K562 (cell line): Measurements from ENCODE around the gene CACNG7. TPM values are rescaled to one million over a fixed set of nuclear protein-coding genes. Genes with fewer than 3 reads are reported as not detected.
A peak's percentile ranks its signal among the peaks of the same experiment; 100 is the strongest.

Source experiments
- DPF2 ChIP-seq: fragments of 450-650 bp; IDR thresholded peaks from 2 replicates; pipeline ENCODE4 v1.6.1; 2016
- ERF ChIP-seq: fragments of 450-650 bp; formaldehyde crosslinking; IDR thresholded peaks from 2 replicates; pipeline ENCODE4 v1.4.0; 2020; ENCODE audit warnings: mild to moderate bottlenecking, mixed read lengths
- ESRRA ChIP-seq: fragments of 450-650 bp; IDR thresholded peaks from 2 replicates; pipeline ENCODE4 v1.6.1; 2014; ENCODE audit warnings: low read depth, mild to moderate bottlenecking, moderate library complexity, borderline replicate concordance
- EZH2 ChIP-seq: IDR thresholded peaks from 2 replicates; pipeline ENCODE4 v1.6.1; 2012; ENCODE audit warnings: low read depth, mild to moderate bottlenecking, inconsistent platforms, low read length, borderline replicate concordance
- HDAC6 ChIP-seq: IDR thresholded peaks from 2 replicates; pipeline ENCODE4 v1.6.1; 2012; ENCODE audit warnings: low read depth, mild to moderate bottlenecking, control low read depth, inconsistent platforms, low read length, moderate library complexity
- HDGF ChIP-seq: fragments of 450-650 bp; IDR thresholded peaks from 2 replicates; pipeline ENCODE4 v1.6.1; 2016
- NELFE ChIP-seq: IDR thresholded peaks from 2 replicates; pipeline ENCODE4 v1.6.1; 2011; ENCODE audit warnings: mild to moderate bottlenecking; ENCODE audit not compliant: insufficient read depth, insufficient read length
- PHTF2 ChIP-seq: fragments of 250-450 bp; sonication (Bioruptor Pico); IDR thresholded peaks from 2 replicates; pipeline ENCODE4 v1.5.0; 2021; ENCODE audit warnings: mild to moderate bottlenecking
- POLR2A ChIP-seq: fragments of 450-650 bp; conservative IDR thresholded peaks from 2 replicates; pipeline ENCODE4 v1.6.1; 2016
- RFX5 ChIP-seq: IDR thresholded peaks from 2 replicates; pipeline ENCODE4 v1.6.1; 2011; ENCODE audit warnings: low read depth, mild to moderate bottlenecking, improper control_type of control experiment, low read length
- RNF2 ChIP-seq: sonication (generic); IDR thresholded peaks from 2 replicates; pipeline ENCODE4 v1.6.1; 2016
- SUPT5H ChIP-seq: fragments of 450-650 bp; IDR thresholded peaks from 2 replicates; pipeline ENCODE4 v1.6.1; 2016
- TARDBP ChIP-seq: fragments of 450-650 bp; IDR thresholded peaks from 2 replicates; pipeline ENCODE4 v1.6.1; 2016
- ZNF197 ChIP-seq: fragments of 200-800 bp; sonication (Bioruptor generic); IDR thresholded peaks from 2 replicates; pipeline ENCODE4 v1.6.1; 2016; ENCODE audit warnings: low read depth, missing genetic modification characterization, missing compliant biosample characterization
- ZNF282 ChIP-seq: sonication (generic); formaldehyde crosslinking; IDR thresholded peaks from 2 replicates; pipeline ENCODE4 v1.8.1; 2023; ENCODE audit warnings: missing genetic modification reagents
- ZNF324 ChIP-seq: fragments of 250-450 bp; sonication (Bioruptor Pico); IDR thresholded peaks from 2 replicates; pipeline ENCODE4 v1.4.0; 2020; ENCODE audit warnings: mild to moderate bottlenecking
- ZNF785 ChIP-seq: fragments of 250-450 bp; sonication (Bioruptor Pico); IDR thresholded peaks from 2 replicates; pipeline ENCODE4 v1.4.0; 2020; ENCODE audit warnings: mild to moderate bottlenecking
- polyA plus RNA-seq, 8 experiments: library from polyadenylated mRNA; depleted of rRNA in 4 of 8; stranded (reverse) in 5 of 8; unstranded in 3 of 8; fragments of >200 nt; fragmentation: Nextera tagmentation in 2 of 8; fragmentation: Illumina TruSeq in 1 of 8; extraction: Ambion mirVana in 2 of 8; extraction: Trizol in 1 of 8; gene quantifications; 2 replicates each; pipeline versions ENCODE4 v1.2.1 to v1.2.3, GENCODE V29; 2011 to 2014; ENCODE audit warnings: inconsistent platforms in 1 of 8, missing spikeins in 1 of 8
- total RNA-seq, 7 experiments: library from RNA; depleted of rRNA in 6 of 7; stranded (reverse); fragments of >200 nt in 6 of 7; fragmentation: Illumina TruSeq in 2 of 7; extraction: Trizol in 2 of 7; gene quantifications; 2 replicates each; pipeline versions ENCODE4 v1.2.1 to v1.2.3, GENCODE V29; 2011 to 2021; ENCODE audit warnings: low replicate concordance in 1 of 7
- TF ChIP-seq, protein P1 (sequence below): fragments of 450-650 bp; IDR thresholded peaks from 2 replicates; pipeline ENCODE4 v1.6.1; 2016; ENCODE audit warnings: borderline replicate concordance
- TF ChIP-seq, protein P2 (sequence below): sonication (generic); formaldehyde crosslinking; IDR thresholded peaks from 2 replicates; pipeline ENCODE4 v1.8.0; 2023; ENCODE audit warnings: mild to moderate bottlenecking, missing genetic modification reagents
- TF ChIP-seq, protein P3 (sequence below): sonication (generic); formaldehyde crosslinking; IDR thresholded peaks from 2 replicates; pipeline ENCODE4 v1.9.0; 2022; ENCODE audit warnings: mild to moderate bottlenecking, missing genetic modification reagents
- TF ChIP-seq, protein P4 (sequence below): IDR thresholded peaks from 3 replicates; pipeline ENCODE4 v1.6.1; 2011; ENCODE audit warnings: borderline replicate concordance, mild to moderate bottlenecking, moderate library complexity; ENCODE audit not compliant: insufficient read length; ENCODE audit errors: extremely low read depth

The CACNG7 gene
- total and polyA plus RNA-seq, 9 of the 15 experiments (the other 6 are each of a cell fraction or from before 2014, with no cell fraction given), result not detected

DNA sequence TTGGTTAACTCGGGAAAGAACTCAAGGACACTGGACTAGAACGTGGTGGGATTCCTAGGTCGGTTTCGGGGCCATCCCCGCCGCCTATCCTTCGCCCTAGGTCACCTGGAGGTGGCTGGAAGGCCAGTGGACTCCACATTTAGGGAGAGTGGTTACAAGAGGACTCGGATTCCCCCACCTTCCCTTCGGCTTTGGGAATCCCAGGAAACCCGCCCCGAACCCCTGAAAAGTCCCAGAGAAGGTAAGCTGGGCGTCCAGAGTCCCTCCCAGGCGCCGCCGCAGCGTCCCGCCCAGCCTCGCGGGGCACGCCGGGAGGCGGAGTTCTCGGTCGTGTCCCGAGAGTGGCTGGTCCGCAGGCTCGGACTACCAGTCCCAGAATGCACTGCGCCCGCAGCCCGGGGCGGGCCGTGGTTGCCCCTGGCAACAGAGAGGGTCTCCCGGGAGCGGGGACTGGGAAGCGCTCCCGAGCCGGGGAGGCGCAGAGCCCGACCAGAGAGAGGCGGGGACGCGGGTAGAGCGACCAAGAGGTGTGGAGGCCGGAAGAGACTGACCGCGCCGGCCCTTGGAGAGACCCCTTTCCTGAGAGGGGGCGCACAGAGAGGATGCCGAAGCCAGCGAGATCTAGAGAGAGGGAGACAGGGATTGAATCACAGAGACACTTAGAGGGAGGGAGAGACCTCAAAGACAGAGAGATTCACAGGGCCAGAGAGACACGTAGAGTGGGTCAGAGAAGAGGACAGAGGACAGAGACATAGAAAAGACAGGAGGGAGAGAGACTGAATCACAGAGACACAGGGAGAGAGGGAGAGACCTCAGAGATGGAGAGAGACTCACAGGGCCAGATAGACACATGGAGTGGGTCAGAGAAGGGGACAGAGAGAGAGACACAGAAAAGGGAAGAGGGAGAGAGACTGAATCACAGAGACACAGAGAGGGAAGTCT is 29.7 kb upstream of the CACNG7 start (continued):
- TF ChIP-seq, protein P1, sequence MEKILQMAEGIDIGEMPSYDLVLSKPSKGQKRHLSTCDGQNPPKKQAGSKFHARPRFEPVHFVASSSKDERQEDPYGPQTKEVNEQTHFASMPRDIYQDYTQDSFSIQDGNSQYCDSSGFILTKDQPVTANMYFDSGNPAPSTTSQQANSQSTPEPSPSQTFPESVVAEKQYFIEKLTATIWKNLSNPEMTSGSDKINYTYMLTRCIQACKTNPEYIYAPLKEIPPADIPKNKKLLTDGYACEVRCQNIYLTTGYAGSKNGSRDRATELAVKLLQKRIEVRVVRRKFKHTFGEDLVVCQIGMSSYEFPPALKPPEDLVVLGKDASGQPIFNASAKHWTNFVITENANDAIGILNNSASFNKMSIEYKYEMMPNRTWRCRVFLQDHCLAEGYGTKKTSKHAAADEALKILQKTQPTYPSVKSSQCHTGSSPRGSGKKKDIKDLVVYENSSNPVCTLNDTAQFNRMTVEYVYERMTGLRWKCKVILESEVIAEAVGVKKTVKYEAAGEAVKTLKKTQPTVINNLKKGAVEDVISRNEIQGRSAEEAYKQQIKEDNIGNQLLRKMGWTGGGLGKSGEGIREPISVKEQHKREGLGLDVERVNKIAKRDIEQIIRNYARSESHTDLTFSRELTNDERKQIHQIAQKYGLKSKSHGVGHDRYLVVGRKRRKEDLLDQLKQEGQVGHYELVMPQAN, result no peak
- no peak for TF ChIP-seq NELFE
- TF ChIP-seq ERF (CRISPR knock-in tag), result 0 out of 2 replicates have a peak, but pooled peaks have one; percentile 4
- TF ChIP-seq RNF2, result no peak
- TF ChIP-seq DPF2, result no peak
- TF ChIP-seq, protein P2, sequence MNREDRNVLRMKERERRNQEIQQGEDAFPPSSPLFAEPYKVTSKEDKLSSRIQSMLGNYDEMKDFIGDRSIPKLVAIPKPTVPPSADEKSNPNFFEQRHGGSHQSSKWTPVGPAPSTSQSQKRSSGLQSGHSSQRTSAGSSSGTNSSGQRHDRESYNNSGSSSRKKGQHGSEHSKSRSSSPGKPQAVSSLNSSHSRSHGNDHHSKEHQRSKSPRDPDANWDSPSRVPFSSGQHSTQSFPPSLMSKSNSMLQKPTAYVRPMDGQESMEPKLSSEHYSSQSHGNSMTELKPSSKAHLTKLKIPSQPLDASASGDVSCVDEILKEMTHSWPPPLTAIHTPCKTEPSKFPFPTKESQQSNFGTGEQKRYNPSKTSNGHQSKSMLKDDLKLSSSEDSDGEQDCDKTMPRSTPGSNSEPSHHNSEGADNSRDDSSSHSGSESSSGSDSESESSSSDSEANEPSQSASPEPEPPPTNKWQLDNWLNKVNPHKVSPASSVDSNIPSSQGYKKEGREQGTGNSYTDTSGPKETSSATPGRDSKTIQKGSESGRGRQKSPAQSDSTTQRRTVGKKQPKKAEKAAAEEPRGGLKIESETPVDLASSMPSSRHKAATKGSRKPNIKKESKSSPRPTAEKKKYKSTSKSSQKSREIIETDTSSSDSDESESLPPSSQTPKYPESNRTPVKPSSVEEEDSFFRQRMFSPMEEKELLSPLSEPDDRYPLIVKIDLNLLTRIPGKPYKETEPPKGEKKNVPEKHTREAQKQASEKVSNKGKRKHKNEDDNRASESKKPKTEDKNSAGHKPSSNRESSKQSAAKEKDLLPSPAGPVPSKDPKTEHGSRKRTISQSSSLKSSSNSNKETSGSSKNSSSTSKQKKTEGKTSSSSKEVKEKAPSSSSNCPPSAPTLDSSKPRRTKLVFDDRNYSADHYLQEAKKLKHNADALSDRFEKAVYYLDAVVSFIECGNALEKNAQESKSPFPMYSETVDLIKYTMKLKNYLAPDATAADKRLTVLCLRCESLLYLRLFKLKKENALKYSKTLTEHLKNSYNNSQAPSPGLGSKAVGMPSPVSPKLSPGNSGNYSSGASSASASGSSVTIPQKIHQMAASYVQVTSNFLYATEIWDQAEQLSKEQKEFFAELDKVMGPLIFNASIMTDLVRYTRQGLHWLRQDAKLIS (CRISPR knock-in tag), result no peak
- TF ChIP-seq, protein P3, sequence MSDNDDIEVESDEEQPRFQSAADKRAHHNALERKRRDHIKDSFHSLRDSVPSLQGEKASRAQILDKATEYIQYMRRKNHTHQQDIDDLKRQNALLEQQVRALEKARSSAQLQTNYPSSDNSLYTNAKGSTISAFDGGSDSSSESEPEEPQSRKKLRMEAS (CRISPR knock-in tag), result no peak
- no peak for TF ChIP-seq ZNF324 (CRISPR knock-in tag)
- TF ChIP-seq PHTF2 (CRISPR knock-in tag), result no peak
- no peak for TF ChIP-seq HDGF
- TF ChIP-seq SUPT5H, result no peak
- no peak for TF ChIP-seq ZNF282 (CRISPR knock-in tag)
- no peak for TF ChIP-seq TARDBP
- TF ChIP-seq RFX5, result no peak
- TF ChIP-seq HDAC6, result no peak
- TF ChIP-seq EZH2, result no peak
- TF ChIP-seq, protein P4, sequence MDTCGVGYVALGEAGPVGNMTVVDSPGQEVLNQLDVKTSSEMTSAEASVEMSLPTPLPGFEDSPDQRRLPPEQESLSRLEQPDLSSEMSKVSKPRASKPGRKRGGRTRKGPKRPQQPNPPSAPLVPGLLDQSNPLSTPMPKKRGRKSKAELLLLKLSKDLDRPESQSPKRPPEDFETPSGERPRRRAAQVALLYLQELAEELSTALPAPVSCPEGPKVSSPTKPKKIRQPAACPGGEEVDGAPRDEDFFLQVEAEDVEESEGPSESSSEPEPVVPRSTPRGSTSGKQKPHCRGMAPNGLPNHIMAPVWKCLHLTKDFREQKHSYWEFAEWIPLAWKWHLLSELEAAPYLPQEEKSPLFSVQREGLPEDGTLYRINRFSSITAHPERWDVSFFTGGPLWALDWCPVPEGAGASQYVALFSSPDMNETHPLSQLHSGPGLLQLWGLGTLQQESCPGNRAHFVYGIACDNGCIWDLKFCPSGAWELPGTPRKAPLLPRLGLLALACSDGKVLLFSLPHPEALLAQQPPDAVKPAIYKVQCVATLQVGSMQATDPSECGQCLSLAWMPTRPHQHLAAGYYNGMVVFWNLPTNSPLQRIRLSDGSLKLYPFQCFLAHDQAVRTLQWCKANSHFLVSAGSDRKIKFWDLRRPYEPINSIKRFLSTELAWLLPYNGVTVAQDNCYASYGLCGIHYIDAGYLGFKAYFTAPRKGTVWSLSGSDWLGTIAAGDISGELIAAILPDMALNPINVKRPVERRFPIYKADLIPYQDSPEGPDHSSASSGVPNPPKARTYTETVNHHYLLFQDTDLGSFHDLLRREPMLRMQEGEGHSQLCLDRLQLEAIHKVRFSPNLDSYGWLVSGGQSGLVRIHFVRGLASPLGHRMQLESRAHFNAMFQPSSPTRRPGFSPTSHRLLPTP, result no peak
- no peak for TF ChIP-seq POLR2A
- no peak for TF ChIP-seq ZNF785
- 0 out of 2 replicates have a peak, but pooled peaks have one; percentile 64 for TF ChIP-seq ZNF197 (CRISPR knock-in tag)
- peak; percentile 30; the same call in 1 of the 2 replicates for TF ChIP-seq ESRRA
